Neutrophil (primary cell): ENCODE data around the gene NR1D1.

Source experiments
- H3K27ac ChIP-seq: fragments of 200-600 bp; sonication (generic); 2 replicates; pipeline ENCODE4 v1.5.1; 2016; ENCODE audit warnings: mild to moderate bottlenecking, moderate library complexity
- H3K27me3 ChIP-seq: fragments of 200-600 bp; sonication (generic); 2 replicates; pipeline ENCODE4 v1.6.0; 2016; ENCODE audit warnings: mild to moderate bottlenecking
- H3K36me3 ChIP-seq: fragments of 200-600 bp; sonication (generic); 2 replicates; pipeline ENCODE4 v1.5.1; 2017
- H3K4me1 ChIP-seq, 2 experiments: fragments of 200-600 bp in 1 of 2; sonication (generic) in 1 of 2; 1 replicate in 1 of 2; 2 replicates in 1 of 2; pipeline versions ENCODE4 v1.5.1 to v1.6.1; 2013 to 2016; ENCODE audit warnings: low read depth in 1 of 2, low read length in 1 of 2, mild to moderate bottlenecking in 1 of 2, moderate library complexity in 1 of 2; ENCODE audit not compliant: control insufficient read depth in 1 of 2, insufficient read depth in 1 of 2
- H3K4me3 ChIP-seq, 2 experiments: fragments of 200-600 bp in 1 of 2; sonication (generic) in 1 of 2; 1 replicate in 1 of 2; 2 replicates in 1 of 2; pipeline ENCODE4 v1.5.1; 2013 to 2016; ENCODE audit warnings: low read depth in 1 of 2, low read length in 1 of 2, mild to moderate bottlenecking in 1 of 2, moderate library complexity in 1 of 2
- H3K9me3 ChIP-seq: fragments of 200-600 bp; sonication (generic); 2 replicates; pipeline ENCODE4 v1.5.1; 2016
- CTCF ChIP-seq: fragments of 200-600 bp; sonication (generic); IDR thresholded peaks from 2 replicates; pipeline ENCODE4 v1.5.1; 2016; ENCODE audit warnings: antibody characterized with exemption

Gene NR1D1

GRCh38 chr17:40092581-40092980, 7.8 kb downstream of the NR1D1 start:
- TF ChIP-seq CTCF = no peak
- Histone ChIP-seq H3K9me3 (no peaks in the 10 kb centered on the region), H3K36me3 (peaks cover 65% of the 10 kb centered on the region), H3K4me1 (peaks cover 29 to 35% of the 10 kb centered on the region in 2 experiments), H3K27ac (no peak overlapping the region), H3K4me3 (no peak overlapping the region), H3K27me3 (no peaks in the 10 kb centered on the region)

DNA sequence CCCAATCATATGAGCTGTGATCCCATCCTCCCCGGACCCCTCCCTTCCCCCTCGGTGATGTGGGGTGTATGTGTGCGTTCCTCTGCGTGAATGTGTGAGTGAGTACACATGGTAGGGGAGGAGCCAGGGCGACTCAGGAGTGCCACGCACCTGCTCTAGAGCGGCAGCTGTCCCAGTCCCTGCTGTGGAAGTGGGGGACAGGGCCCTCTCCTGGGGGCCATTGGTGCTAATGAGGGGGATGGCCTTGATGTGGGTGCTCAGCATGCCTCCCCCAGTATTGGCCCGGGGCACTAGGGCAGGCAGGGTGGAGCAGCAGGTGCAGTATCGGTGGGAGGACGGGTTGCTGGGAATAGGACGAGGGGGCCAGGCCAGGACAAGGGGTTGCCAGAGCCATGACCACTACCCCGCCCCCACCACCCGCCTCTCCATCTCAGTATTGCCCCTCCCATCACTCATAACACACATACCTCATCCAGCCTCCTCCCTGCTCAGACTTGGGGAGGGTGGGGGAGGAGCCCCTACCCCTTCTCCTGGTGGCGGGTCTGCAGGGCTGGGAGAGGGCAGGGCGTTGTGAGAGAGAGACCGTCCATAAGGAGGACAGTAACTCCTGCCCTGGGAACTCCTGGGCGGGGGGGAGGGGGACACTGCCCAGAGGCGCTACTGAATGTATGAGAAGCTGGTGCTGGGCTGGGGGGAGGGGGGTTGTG, 8.5 kb downstream of the NR1D1 start:
- no peak for TF ChIP-seq CTCF
- H3K27me3 ChIP-seq = no peaks in the 10 kb centered on the region
- no peak overlapping the region for H3K4me3 ChIP-seq
- peaks cover 72% of the 10 kb centered on the region for H3K36me3 ChIP-seq
- H3K27ac ChIP-seq = peak overlapping the region; percentile 20
- H3K9me3 ChIP-seq = no peaks in the 10 kb centered on the region
- H3K4me1 ChIP-seq = peaks cover 21 to 28% of the 10 kb centered on the region in 2 experiments

- TF ChIP-seq CTCF = no peak
- Histone ChIP-seq H3K9me3 (no peaks in the 10 kb centered on the region), H3K4me1 (peaks cover 8 to 14% of the 10 kb centered on the region in 2 experiments), H3K27ac (no peak overlapping the region), H3K36me3 (peaks cover 86% of the 10 kb centered on the region), H3K4me3 (no peak overlapping the region), H3K27me3 (no peaks in the 10 kb centered on the region)
Measured at GRCh38 chr17:40090237-40091119, 9.9 kb downstream of the NR1D1 start.

DNA sequence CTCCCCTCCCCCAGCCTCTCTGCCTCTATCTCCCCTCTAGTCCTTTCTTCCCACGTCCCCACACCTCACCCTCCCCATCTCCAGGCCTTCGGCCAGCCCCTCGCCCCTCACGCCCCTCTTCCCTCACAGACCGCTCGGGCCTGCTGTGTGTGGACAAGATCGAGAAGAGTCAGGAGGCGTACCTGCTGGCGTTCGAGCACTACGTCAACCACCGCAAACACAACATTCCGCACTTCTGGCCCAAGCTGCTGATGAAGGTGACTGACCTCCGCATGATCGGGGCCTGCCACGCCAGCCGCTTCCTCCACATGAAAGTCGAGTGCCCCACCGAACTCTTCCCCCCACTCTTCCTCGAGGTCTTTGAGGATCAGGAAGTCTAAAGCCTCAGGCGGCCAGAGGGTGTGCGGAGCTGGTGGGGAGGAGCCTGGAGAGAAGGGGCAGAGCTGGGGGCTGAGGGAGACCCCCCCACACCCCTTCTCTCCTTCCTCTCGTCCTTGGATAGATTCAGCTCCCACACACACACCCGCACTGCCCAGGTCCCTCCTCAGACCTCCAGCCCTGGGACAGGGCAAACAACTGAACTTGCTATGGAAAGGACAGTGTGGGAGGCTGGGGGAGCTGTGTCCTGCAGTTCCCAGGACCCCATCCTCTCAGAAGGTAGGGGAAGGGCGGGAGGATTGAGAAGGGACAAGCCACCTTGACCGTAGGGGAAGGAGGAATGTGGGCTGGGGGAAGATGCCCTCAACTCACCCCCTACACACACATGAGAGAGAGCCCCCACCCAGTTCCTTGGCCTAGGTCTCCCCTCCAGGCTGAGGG, 11.1 kb downstream of the NR1D1 start:
- H3K36me3 ChIP-seq = peaks cover 98% of the 10 kb centered on the region
- no peak for TF ChIP-seq CTCF
- no peak overlapping the region for H3K27ac ChIP-seq
- peaks cover 0 to 2% of the 10 kb centered on the region in 2 experiments for H3K4me1 ChIP-seq
- no peaks in the 10 kb centered on the region for H3K9me3 ChIP-seq
- H3K4me3 ChIP-seq = no peak overlapping the region
- no peaks in the 10 kb centered on the region for H3K27me3 ChIP-seq

GRCh38 chr17:40087903-40088718, 12.3 kb downstream of the NR1D1 start:
- Histone ChIP-seq H3K4me1 (no peaks in the 10 kb centered on the region), H3K9me3 (no peaks in the 10 kb centered on the region), H3K27me3 (no peaks in the 10 kb centered on the region), H3K27ac (no peak overlapping the region), H3K4me3 (no peak overlapping the region), H3K36me3 (peaks cover 100% of the 10 kb centered on the region)
- TF ChIP-seq CTCF = no peak
